Muscle layer of duodenum (tissue), 2 donors: Measurements from ENCODE around the gene VSTM2B.

ENCODE experiments used
- H3K27ac ChIP-seq: one replicate; pipeline ENCODE4 v1.7.0; 2013; ENCODE audit warnings: mild to moderate bottlenecking, low read length
- H3K27me3 ChIP-seq: one replicate; pipeline ENCODE4 v1.7.0; 2013; ENCODE audit warnings: low read depth, mild to moderate bottlenecking, control low read depth, low read length
- H3K36me3 ChIP-seq, 2 donors: one replicate each; pipeline ENCODE4 v1.7.0; 2013; ENCODE audit warnings: low read length in 2 of 2, control low read depth in 1 of 2, mild to moderate bottlenecking in 1 of 2; ENCODE audit not compliant: insufficient read depth in 2 of 2, control insufficient read depth in 1 of 2
- H3K4me1 ChIP-seq, 2 donors: one replicate each; pipeline ENCODE4 v1.7.0; 2013; ENCODE audit warnings: low read length in 2 of 2, mild to moderate bottlenecking in 2 of 2, control low read depth in 1 of 2, moderate library complexity in 1 of 2; ENCODE audit not compliant: insufficient read depth in 2 of 2, control insufficient read depth in 1 of 2
- H3K4me3 ChIP-seq, 2 donors: one replicate each; pipeline ENCODE4 v1.7.0; 2013; ENCODE audit warnings: low read length in 2 of 2, low read depth in 1 of 2, mild to moderate bottlenecking in 1 of 2
- H3K9me3 ChIP-seq, 2 donors: one replicate each; pipeline ENCODE4 v1.7.0; 2013; ENCODE audit warnings: low read length in 2 of 2, control low read depth in 1 of 2, mild to moderate bottlenecking in 1 of 2; ENCODE audit not compliant: control insufficient read depth in 1 of 2
- donor health status: healthy.

Gene VSTM2B

GRCh38 chr19:29525901-29526729, at the start of gene VSTM2B:
Gene VSTM2B, plus strand, starts transcription at chr19:29525994. Its CDS starts 590 bp downstream, at chr19:29526584.
- Histone ChIP-seq H3K36me3 (no peaks in the 10 kb centered on the region), H3K4me3 (peak within 1 kb of the TSS in 1 of 2 donors; percentile 58), H3K9me3 (no peaks in the 10 kb centered on the region), H3K27ac (no peak within 1 kb of the TSS), H3K4me1 (peaks cover 0 to 51% of the 10 kb centered on the region in 2 donors), H3K27me3 (peaks cover 47% of the 10 kb centered on the region)

- Histone ChIP-seq H3K27me3 (no peaks in the 10 kb centered on the region), H3K4me3 (no peak overlapping the region), H3K4me1 (no peaks in the 10 kb centered on the region), H3K27ac (no peak overlapping the region), H3K36me3 (no peaks in the 10 kb centered on the region), H3K9me3 (no peaks in the 10 kb centered on the region)
Observed at GRCh38 chr19:29476528-29476927, 49.3 kb upstream of the VSTM2B start.

- Histone ChIP-seq H3K4me3 (no peak overlapping the region), H3K36me3 (no peaks in the 10 kb centered on the region), H3K4me1 (no peaks in the 10 kb centered on the region), H3K27me3 (no peaks in the 10 kb centered on the region), H3K27ac (no peak overlapping the region), H3K9me3 (no peaks in the 10 kb centered on the region)
Observed at GRCh38 chr19:29477831-29478577, 47.8 kb upstream of the VSTM2B start.

GRCh38 chr19:29478578-29479565, 46.9 kb upstream of the VSTM2B start:
- no peaks in the 10 kb centered on the region for H3K36me3 ChIP-seq
- no peaks in the 10 kb centered on the region for H3K4me1 ChIP-seq
- H3K4me3 ChIP-seq, result no peak overlapping the region
- no peaks in the 10 kb centered on the region for H3K9me3 ChIP-seq
- no peaks in the 10 kb centered on the region for H3K27me3 ChIP-seq
- H3K27ac ChIP-seq, result no peak overlapping the region

- no peak overlapping the region for H3K27ac ChIP-seq
- no peaks in the 10 kb centered on the region for H3K36me3 ChIP-seq
- H3K4me3 ChIP-seq, result no peak overlapping the region
- no peaks in the 10 kb centered on the region for H3K4me1 ChIP-seq
- no peaks in the 10 kb centered on the region for H3K9me3 ChIP-seq
- H3K27me3 ChIP-seq, result no peaks in the 10 kb centered on the region
Observed at GRCh38 chr19:29479941-29480340, 45.9 kb upstream of the VSTM2B start.

- H3K4me1 ChIP-seq, result no peaks in the 10 kb centered on the region
- no peaks in the 10 kb centered on the region for H3K27me3 ChIP-seq
- no peak overlapping the region for H3K4me3 ChIP-seq
- H3K27ac ChIP-seq, result no peak overlapping the region
- H3K9me3 ChIP-seq, result no peaks in the 10 kb centered on the region
- H3K36me3 ChIP-seq, result no peaks in the 10 kb centered on the region
Observed at GRCh38 chr19:29480507-29480906, 45.3 kb upstream of the VSTM2B start.

- H3K27ac ChIP-seq, result no peak overlapping the region
- H3K4me1 ChIP-seq, result no peaks in the 10 kb centered on the region
- no peak overlapping the region for H3K4me3 ChIP-seq
- H3K27me3 ChIP-seq, result no peaks in the 10 kb centered on the region
- no peaks in the 10 kb centered on the region for H3K36me3 ChIP-seq
- H3K9me3 ChIP-seq, result no peaks in the 10 kb centered on the region
Observed at GRCh38 chr19:29482855-29483640, 42.7 kb upstream of the VSTM2B start.

GRCh38 chr19:29483641-29483920, 42.2 kb upstream of the VSTM2B start:
- Histone ChIP-seq H3K4me3 (no peak overlapping the region), H3K27me3 (no peaks in the 10 kb centered on the region), H3K27ac (no peak overlapping the region), H3K36me3 (no peaks in the 10 kb centered on the region), H3K9me3 (no peaks in the 10 kb centered on the region), H3K4me1 (no peaks in the 10 kb centered on the region)

- no peaks in the 10 kb centered on the region for H3K27me3 ChIP-seq
- H3K36me3 ChIP-seq, result no peaks in the 10 kb centered on the region
- H3K4me3 ChIP-seq, result no peak overlapping the region
- no peaks in the 10 kb centered on the region for H3K9me3 ChIP-seq
- no peaks in the 10 kb centered on the region for H3K4me1 ChIP-seq
- no peak overlapping the region for H3K27ac ChIP-seq
Observed at GRCh38 chr19:29483944-29484581, 41.7 kb upstream of the VSTM2B start.

- Histone ChIP-seq H3K27me3 (no peaks in the 10 kb centered on the region), H3K9me3 (no peaks in the 10 kb centered on the region), H3K36me3 (no peaks in the 10 kb centered on the region), H3K27ac (no peak overlapping the region), H3K4me3 (no peak overlapping the region), H3K4me1 (no peaks in the 10 kb centered on the region)
Observed at GRCh38 chr19:29484876-29485275, 40.9 kb upstream of the VSTM2B start.
